K562 (cell line): Measurements from ENCODE around the gene APC2. TPM values are rescaled to one million over a fixed set of nuclear protein-coding genes. Genes with fewer than 3 reads are reported as not detected.

Experiments
- GTF2A2 ChIP-seq: IDR thresholded peaks from 2 replicates; pipeline ENCODE4 v1.6.1; 2016; ENCODE audit warnings: mild to moderate bottlenecking, missing genetic modification characterization, missing compliant biosample characterization
- HIVEP1 ChIP-seq: fragments of 250-450 bp; sonication (Bioruptor Pico); IDR thresholded peaks from 2 replicates; pipeline ENCODE4 v1.4.0; 2020; ENCODE audit warnings: mild to moderate bottlenecking
- PHTF2 ChIP-seq: fragments of 250-450 bp; sonication (Bioruptor Pico); IDR thresholded peaks from 2 replicates; pipeline ENCODE4 v1.5.0; 2021; ENCODE audit warnings: mild to moderate bottlenecking
- TBP ChIP-seq: optimal IDR thresholded peaks from 2 replicates; pipeline ENCODE3; 2011; ENCODE audit warnings: low read depth, low read length, improper control_type of control experiment
- TCF7 ChIP-seq: sonication (generic); IDR thresholded peaks from 2 replicates; pipeline ENCODE4 v1.6.1; 2016; ENCODE audit warnings: antibody characterized with exemption, borderline replicate concordance
- UBTF ChIP-seq, 2 experiments: IDR thresholded peaks; 2 replicates each; pipeline ENCODE4 v1.6.1; 2012; ENCODE audit warnings: improper control_type of control experiment in 2 of 2, low read depth in 2 of 2, low read length in 2 of 2, borderline replicate concordance in 1 of 2
- ZBTB40 ChIP-seq, 2 experiments: fragments of 450-650 bp in 1 of 2; sonication (generic) in 1 of 2; formaldehyde crosslinking in 1 of 2; IDR thresholded peaks; 2 replicates each; pipeline versions ENCODE4 v1.7.1 to v1.9.0; 2016 to 2022; ENCODE audit warnings: inconsistent platforms in 1 of 2, mild to moderate bottlenecking in 1 of 2, missing genetic modification reagents in 1 of 2
- ZNF133 ChIP-seq: fragments of 250-450 bp; sonication (Bioruptor Pico); IDR thresholded peaks from 2 replicates; pipeline ENCODE4 v1.4.0; 2020; ENCODE audit warnings: mild to moderate bottlenecking
- ZNF143 ChIP-seq: sonication (generic); formaldehyde crosslinking; IDR thresholded peaks from 2 replicates; pipeline ENCODE4 v1.9.0; 2022; ENCODE audit warnings: mild to moderate bottlenecking, missing genetic modification reagents
- ZNF717 ChIP-seq: fragments of 250-450 bp; sonication (Bioruptor Pico); IDR thresholded peaks from 2 replicates; pipeline ENCODE4 v1.5.0; 2021
- polyA plus RNA-seq, 8 experiments: library from polyadenylated mRNA; depleted of rRNA in 4 of 8; stranded (reverse) in 5 of 8; unstranded in 3 of 8; fragments of >200 nt; fragmentation: Nextera tagmentation in 2 of 8; fragmentation: Illumina TruSeq in 1 of 8; extraction: Ambion mirVana in 2 of 8; extraction: Trizol in 1 of 8; gene quantifications; 2 replicates each; pipeline versions ENCODE4 v1.2.1 to v1.2.3, GENCODE V29; 2011 to 2014; ENCODE audit warnings: inconsistent platforms in 1 of 8, missing spikeins in 1 of 8
- total RNA-seq, 7 experiments: library from RNA; depleted of rRNA in 6 of 7; stranded (reverse); fragments of >200 nt in 6 of 7; fragmentation: Illumina TruSeq in 2 of 7; extraction: Trizol in 2 of 7; gene quantifications; 2 replicates each; pipeline versions ENCODE4 v1.2.1 to v1.2.3, GENCODE V29; 2011 to 2021; ENCODE audit warnings: low replicate concordance in 1 of 7
- TF ChIP-seq, protein P1 (sequence below): sonication (generic); formaldehyde crosslinking; IDR thresholded peaks from 2 replicates; pipeline ENCODE4 v1.8.1; 2023; ENCODE audit warnings: mild to moderate bottlenecking, missing genetic modification reagents
- TF ChIP-seq, protein P2 (sequence below): sonication (generic); formaldehyde crosslinking; IDR thresholded peaks from 2 replicates; pipeline ENCODE4 v1.9.0; 2022; ENCODE audit warnings: mild to moderate bottlenecking, missing genetic modification reagents

Gene APC2
- total and polyA plus RNA-seq, 9 of the 15 experiments (the other 6 are each of a cell fraction or from before 2014, with no cell fraction given), result 0.01 to 0.40 (median 0.05) TPM; not detected in 3

- peak; percentile 29; the same call in 1 of the 2 replicates for TF ChIP-seq ZBTB40 (IDR thresholded peaks at IDR 0.05)
- no peak for TF ChIP-seq ZBTB40 (CRISPR knock-in tag; IDR thresholded peaks at IDR 0.05)
- TF ChIP-seq, protein P1, sequence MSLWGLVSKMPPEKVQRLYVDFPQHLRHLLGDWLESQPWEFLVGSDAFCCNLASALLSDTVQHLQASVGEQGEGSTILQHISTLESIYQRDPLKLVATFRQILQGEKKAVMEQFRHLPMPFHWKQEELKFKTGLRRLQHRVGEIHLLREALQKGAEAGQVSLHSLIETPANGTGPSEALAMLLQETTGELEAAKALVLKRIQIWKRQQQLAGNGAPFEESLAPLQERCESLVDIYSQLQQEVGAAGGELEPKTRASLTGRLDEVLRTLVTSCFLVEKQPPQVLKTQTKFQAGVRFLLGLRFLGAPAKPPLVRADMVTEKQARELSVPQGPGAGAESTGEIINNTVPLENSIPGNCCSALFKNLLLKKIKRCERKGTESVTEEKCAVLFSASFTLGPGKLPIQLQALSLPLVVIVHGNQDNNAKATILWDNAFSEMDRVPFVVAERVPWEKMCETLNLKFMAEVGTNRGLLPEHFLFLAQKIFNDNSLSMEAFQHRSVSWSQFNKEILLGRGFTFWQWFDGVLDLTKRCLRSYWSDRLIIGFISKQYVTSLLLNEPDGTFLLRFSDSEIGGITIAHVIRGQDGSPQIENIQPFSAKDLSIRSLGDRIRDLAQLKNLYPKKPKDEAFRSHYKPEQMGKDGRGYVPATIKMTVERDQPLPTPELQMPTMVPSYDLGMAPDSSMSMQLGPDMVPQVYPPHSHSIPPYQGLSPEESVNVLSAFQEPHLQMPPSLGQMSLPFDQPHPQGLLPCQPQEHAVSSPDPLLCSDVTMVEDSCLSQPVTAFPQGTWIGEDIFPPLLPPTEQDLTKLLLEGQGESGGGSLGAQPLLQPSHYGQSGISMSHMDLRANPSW (CRISPR knock-in tag), result no peak
- TF ChIP-seq, protein P2, sequence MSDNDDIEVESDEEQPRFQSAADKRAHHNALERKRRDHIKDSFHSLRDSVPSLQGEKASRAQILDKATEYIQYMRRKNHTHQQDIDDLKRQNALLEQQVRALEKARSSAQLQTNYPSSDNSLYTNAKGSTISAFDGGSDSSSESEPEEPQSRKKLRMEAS, result no peak
- peak; percentile 15 for TF ChIP-seq TBP
- TF ChIP-seq UBTF (IDR thresholded peaks at IDR 0.05; ENCODE audit: borderline replicate concordance in 1 of 2, low read depth in 2 of 2, low read length in 2 of 2), result 0 out of 4 replicates have a peak, but pooled peaks of 1 of the 2 experiments have one; percentile 9
- TF ChIP-seq GTF2A2 (tag), result no peak
- TF ChIP-seq HIVEP1 (CRISPR knock-in tag), result no peak
- no peak for TF ChIP-seq PHTF2
- no peak for TF ChIP-seq ZNF717
- TF ChIP-seq TCF7, result no peak
- TF ChIP-seq ZNF143 (CRISPR knock-in tag), result no peak
- TF ChIP-seq ZNF133 (CRISPR knock-in tag), result no peak
Measured at GRCh38 chr19:1407528-1408299, 42.2 kb upstream of the APC2 start, which contains the start of gene DAZAP1 (continued).
